H1 (cell line): ENCODE data around the gene MRAP2. TPM values are rescaled to one million over a fixed set of nuclear protein-coding genes. Genes with fewer than 3 reads are reported as not detected.

Experiments
- CTCF ChIA-PET: fragments of 300-600 bp; sonication (Branson Sonifier 250); formaldehyde crosslinking; loops from one replicate; lab custom pipeline; 2021; ENCODE audit not compliant: partially characterized antibody; lab: Charles Lee
- POLR2A ChIA-PET: fragments of 300-600 bp; sonication (Branson Sonifier 250); formaldehyde crosslinking; loops from one replicate; lab custom pipeline; 2021; ENCODE audit warnings: inconsistent platforms; ENCODE audit not compliant: partially characterized antibody; lab: Charles Lee
- DNase-seq, 2 experiments: peaks; one replicate each; pipeline versions ENCODE4 v3.0.0 to v3.0.0-alpha.2; 2010 to 2022; ENCODE audit warnings: low spot score in 2 of 2, low read depth in 1 of 2, mixed read lengths in 1 of 2
- FAIRE-seq: peaks from 2 replicates; lab custom pipeline; 2011; peaks lifted over from hg19 to GRCh38; lab: Jason Lieb, UNC
- H2AFZ ChIP-seq: 2 replicates; pipeline ENCODE4 v1.8.1; 2012; ENCODE audit warnings: low read length, inconsistent platforms
- H2AK5ac ChIP-seq: 2 replicates; pipeline ENCODE4 v1.6.1; 2013; ENCODE audit warnings: low read depth, low read length
- H2BK120ac ChIP-seq: replicated peaks from 2 replicates; pipeline ENCODE3; 2013; ENCODE audit warnings: low read depth, low read length, inconsistent platforms
- H2BK12ac ChIP-seq: 2 replicates; pipeline ENCODE4 v1.6.1; 2013; ENCODE audit warnings: low read depth, low read length
- H2BK15ac ChIP-seq: 2 replicates; pipeline ENCODE4 v1.6.1; 2013; ENCODE audit warnings: low read length
- H2BK20ac ChIP-seq: 2 replicates; pipeline ENCODE4 v1.6.1; 2013; ENCODE audit warnings: low read length
- H2BK5ac ChIP-seq: 2 replicates; pipeline ENCODE4 v1.6.1; 2013; ENCODE audit warnings: low read depth, low read length
- H3K14ac ChIP-seq: 2 replicates; pipeline ENCODE4 v1.6.1; 2013; ENCODE audit warnings: inconsistent platforms; ENCODE audit not compliant: insufficient read length
- H3K18ac ChIP-seq: 2 replicates; pipeline ENCODE4 v1.6.1; 2013; ENCODE audit warnings: low read length; ENCODE audit errors: extremely low read depth
- H3K23ac ChIP-seq: 2 replicates; pipeline ENCODE4 v1.6.1; 2013; ENCODE audit warnings: inconsistent platforms; ENCODE audit not compliant: insufficient read length
- H3K23me2 ChIP-seq: 2 replicates; pipeline ENCODE4 v1.6.1; 2013; ENCODE audit warnings: low read depth, low read length
- H3K27ac ChIP-seq: 2 replicates; pipeline ENCODE4 v1.6.1; 2011; ENCODE audit warnings: low read depth, low read length, inconsistent platforms
- H3K27me3 ChIP-seq, 4 experiments: replicated peaks in 1 of 4; 1 replicate in 1 of 4; 2 replicates in 3 of 4; pipeline versions ENCODE4 v1.6.1 to v1.8.1; 2011 to 2013; ENCODE audit warnings: low read length in 3 of 4, mild to moderate bottlenecking in 3 of 4, inconsistent platforms in 2 of 4, mixed read lengths in 2 of 4, moderate library complexity in 1 of 4; ENCODE audit not compliant: control insufficient read depth in 3 of 4, insufficient read depth in 3 of 4; ENCODE audit errors: extremely low read depth in 1 of 4
- H3K36me3 ChIP-seq, 4 experiments: 2 replicates each; pipeline versions ENCODE4 v1.6.1 to v1.8.1; 2011 to 2013; ENCODE audit warnings: mild to moderate bottlenecking in 4 of 4, low read length in 3 of 4, moderate library complexity in 2 of 4, control low read depth in 1 of 4, inconsistent platforms in 1 of 4; ENCODE audit not compliant: insufficient read depth in 4 of 4, control insufficient read depth in 2 of 4
- H3K4ac ChIP-seq: replicated peaks from 2 replicates; pipeline ENCODE3; 2013; ENCODE audit warnings: low read length, low read depth, mixed read lengths, inconsistent platforms; ENCODE audit not compliant: insufficient read length
- H3K4me1 ChIP-seq, 4 experiments: replicated peaks in 1 of 4; 1 replicate in 1 of 4; 2 replicates in 3 of 4; pipeline versions ENCODE4 v1.6.1 to v1.8.1; 2011 to 2013; ENCODE audit warnings: low read length in 3 of 4, inconsistent platforms in 2 of 4, mixed read lengths in 1 of 4; ENCODE audit not compliant: insufficient read depth in 4 of 4, control insufficient read depth in 3 of 4
- H3K4me2 ChIP-seq, 2 experiments: 2 replicates each; pipeline versions ENCODE4 v1.6.1 to v1.8.1; 2011 to 2013; ENCODE audit warnings: low read depth in 2 of 2, low read length in 2 of 2, control low read depth in 1 of 2, inconsistent platforms in 1 of 2, mild to moderate bottlenecking in 1 of 2; ENCODE audit not compliant: insufficient read depth in 1 of 2
- H3K4me3 ChIP-seq, 4 experiments: fragments of 200-600, 300-600 bp in 1 of 4; sonication (generic), shearing (Covaris generic), sonication (Bioruptor Twin) in 1 of 4; 2 replicates each; pipeline versions ENCODE4 v1.5.1 to v1.8.1; 2011 to 2016; ENCODE audit warnings: low read length in 4 of 4, low read depth in 3 of 4, control low read depth in 2 of 4, inconsistent platforms in 2 of 4, mild to moderate bottlenecking in 2 of 4, mixed read lengths in 1 of 4, moderate library complexity in 1 of 4; ENCODE audit not compliant: insufficient read depth in 2 of 4; ENCODE audit errors: extremely low read depth in 1 of 4
- H3K56ac ChIP-seq: replicated peaks from 2 replicates; pipeline ENCODE3; 2013; ENCODE audit warnings: low read depth, mild to moderate bottlenecking, mixed read lengths, low read length, inconsistent platforms; ENCODE audit not compliant: insufficient read length
- H3K79me1 ChIP-seq: 2 replicates; pipeline ENCODE4 v1.6.1; 2013; ENCODE audit warnings: low read depth, low read length, control low read depth
- H3K79me2 ChIP-seq, 2 experiments: 2 replicates each; pipeline versions ENCODE4 v1.6.1 to v1.8.1; 2012 to 2013; ENCODE audit warnings: low read length in 2 of 2, mild to moderate bottlenecking in 2 of 2, inconsistent platforms in 1 of 2; ENCODE audit not compliant: insufficient read depth in 2 of 2, control insufficient read depth in 1 of 2
- H3K9ac ChIP-seq, 4 experiments: replicated peaks in 1 of 4; 1 replicate in 1 of 4; 2 replicates in 3 of 4; pipeline versions ENCODE4 v1.6.1 to v1.8.1; 2011 to 2013; ENCODE audit warnings: low read depth in 3 of 4, low read length in 3 of 4, control low read depth in 2 of 4, mild to moderate bottlenecking in 2 of 4, moderate library complexity in 2 of 4, inconsistent platforms in 1 of 4; ENCODE audit errors: extremely low read depth in 1 of 4
- H3K9me3 ChIP-seq, 2 experiments: 2 replicates each; pipeline versions ENCODE4 v1.6.1 to v1.8.1; 2012 to 2013; ENCODE audit warnings: mild to moderate bottlenecking in 2 of 2, moderate library complexity in 2 of 2, control low read depth in 1 of 2, inconsistent platforms in 1 of 2, low read depth in 1 of 2, low read length in 1 of 2, mixed read lengths in 1 of 2; ENCODE audit not compliant: insufficient read depth in 2 of 2
- H4K20me1 ChIP-seq, 2 experiments: replicated peaks in 1 of 2; 2 replicates each; pipeline versions ENCODE3 to v1.8.1; 2011 to 2013; ENCODE audit warnings: inconsistent platforms in 2 of 2, low read length in 2 of 2, mild to moderate bottlenecking in 1 of 2; ENCODE audit not compliant: insufficient read depth in 2 of 2, control insufficient read depth in 1 of 2
- H4K5ac ChIP-seq: 2 replicates; pipeline ENCODE4 v1.6.1; 2013; ENCODE audit warnings: low read length, low read depth, mixed read lengths, inconsistent platforms; ENCODE audit not compliant: insufficient read length
- H4K8ac ChIP-seq: 2 replicates; pipeline ENCODE4 v1.8.0; 2013; ENCODE audit warnings: mild to moderate bottlenecking, moderate library complexity, low read length, inconsistent platforms; ENCODE audit not compliant: insufficient read depth; ENCODE audit errors: extremely low read depth
- H4K91ac ChIP-seq: replicated peaks from 2 replicates; pipeline ENCODE3; 2013; ENCODE audit warnings: low read length, mixed read lengths, inconsistent platforms; ENCODE audit not compliant: insufficient read length
- WGBS, 2 experiments: shearing (Covaris generic) in 1 of 2; methylation state at CpG; one replicate each; pipeline versions ENCODE4 v1.1.6 to v1.1.7; 2013 to 2015; ENCODE audit warnings: low lambda C conversion rate in 2 of 2, mixed read lengths in 2 of 2, inconsistent platforms in 1 of 2, low coverage in 1 of 2, missing lambda C conversion rate in 1 of 2; ENCODE audit not compliant: insufficient replicate concordance in 2 of 2, insufficient coverage in 1 of 2, insufficient read length in 1 of 2; ENCODE audit errors: extremely low coverage in 1 of 2, missing lambda C conversion rate in 1 of 2; 5-methylcytosine and 5-hydroxymethylcytosine counted together
- polyA plus RNA-seq, 7 experiments: library from polyadenylated mRNA; depleted of rRNA in 3 of 7; stranded (reverse) in 5 of 7; unstranded in 2 of 7; fragments of >200 nt in 5 of 7; fragments of 200-250 nt in 2 of 7; gene quantifications; 1 replicate in 5 of 7; 2 replicates in 1 of 7; 4 replicates in 1 of 7; pipeline versions ENCODE4 v1.2.1 to v1.2.3, GENCODE V29; 2011 to 2013; ENCODE audit warnings: missing spikeins in 2 of 7, mixed read lengths in 2 of 7
- total RNA-seq: library from RNA; stranded (reverse); fragmentation: NEBNext Ultra II Directional; extraction: Animal tissue kit (Norgen Biotek cat#: 25700); gene quantifications from 2 replicates; pipeline ENCODE4 v1.2.1, GENCODE V29; 2021

The MRAP2 gene
- total and polyA plus RNA-seq, 2 of the 8 experiments (the other 6 are each of a cell fraction or from before 2014, with no cell fraction given), result 5.0 to 11.0 TPM

DNA sequence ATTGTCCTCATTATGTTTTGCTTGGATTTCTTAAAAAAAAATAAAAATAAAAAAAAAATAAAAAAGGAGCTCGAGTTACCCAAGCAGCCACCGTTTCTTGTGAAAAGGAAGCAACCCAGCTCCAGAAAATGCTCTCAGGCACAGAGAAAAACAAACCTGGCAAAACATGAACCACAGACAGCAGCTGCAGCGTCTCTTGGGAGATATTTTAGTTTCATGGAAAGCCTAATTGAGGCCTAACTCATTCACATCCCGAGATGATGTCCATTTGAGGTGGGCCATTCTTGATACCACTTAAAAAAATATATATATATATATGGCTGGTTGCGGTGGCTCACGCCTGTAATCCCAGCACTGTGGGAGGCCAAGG, 13.7 kb upstream of the MRAP2 start:
- Histone ChIP-seq H2BK15ac (no peak overlapping the region), H3K79me2 (no peaks in the 10 kb centered on the region), H3K4me1 (no peaks in the 10 kb centered on the region; a peak in 2 of 7 replicates), H3K27ac (no peak overlapping the region), H4K91ac (no peak overlapping the region), H3K23me2 (no peaks in the 10 kb centered on the region), H4K8ac (no peak overlapping the region), H2BK12ac (no peak overlapping the region), H3K56ac (no peak overlapping the region), H2AFZ (no peak overlapping the region), H3K36me3 (no peaks in the 10 kb centered on the region), H3K4me3 (no peak overlapping the region; a peak in 1 of 8 replicates), H3K27me3 (no peaks in the 10 kb centered on the region), H2BK5ac (no peak overlapping the region), H3K4ac (no peak overlapping the region), H3K14ac (no peak overlapping the region), H2AK5ac (no peak overlapping the region), H3K18ac (no peak overlapping the region), H2BK20ac (no peak overlapping the region), H3K9me3 (0 out of 4 replicates have a peak, but pooled peaks cover 0 to 2% of the 10 kb centered on the region in 2 experiments), H3K23ac (no peak overlapping the region), H3K79me1 (no peaks in the 10 kb centered on the region), H4K5ac (no peak overlapping the region), H2BK120ac (no peak overlapping the region), H4K20me1 (no peaks in the 10 kb centered on the region), H3K4me2 (peak overlapping the region in 1 of 2 experiments; percentile 41; a peak in 2 of 4 replicates), H3K9ac (no peak overlapping the region)
- no peak for FAIRE-seq
- DNase-seq, result no peak
- ChIA-PET POLR2A (no interaction called here), CTCF (interaction anchor here (0.7 kb wide), 1 partner anchor 137 kb away, joined by 5 read pairs; no protein-coding TSS in a partner anchor)
- whole genome bisulfite sequencing, 2 experiments, result 93% methylated on average over 6 of the region's 6 CpGs; no CpG with 5 or more reads in 1 of the 2 experiments
